HG03280 (cell line): ENCODE measurements around the gene CFAP45.

Experiments
- ATAC-seq: cut with Tn5 transposase; IDR thresholded peaks from one replicate; pipeline ENCODE4 v1.9.1; 2021; ENCODE audit warnings: mild to moderate bottlenecking, moderate library complexity; ENCODE audit not compliant: unreplicated experiment

CFAP45 gene

DNA sequence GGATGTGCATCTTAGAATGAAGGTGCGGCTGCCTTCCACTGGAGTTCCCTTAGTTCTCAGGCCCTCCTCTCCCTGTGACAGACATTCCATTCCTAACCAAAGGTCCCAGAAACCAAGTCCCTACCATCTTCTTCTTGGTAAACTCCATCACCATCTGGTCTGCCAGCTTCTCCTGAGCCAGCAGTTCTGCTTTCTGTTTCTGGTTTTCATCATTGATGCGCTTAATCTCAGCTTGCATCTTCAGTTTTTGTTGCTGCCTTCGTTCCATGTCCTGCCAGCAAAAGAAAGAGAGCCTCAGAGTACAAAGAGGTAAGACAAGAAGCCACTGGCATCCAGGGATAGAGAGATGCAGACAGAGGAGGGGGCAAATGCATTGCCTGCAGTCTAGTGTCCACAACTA lies 19.5 kb downstream of the CFAP45 start:
- no peak for ATAC-seq

DNA sequence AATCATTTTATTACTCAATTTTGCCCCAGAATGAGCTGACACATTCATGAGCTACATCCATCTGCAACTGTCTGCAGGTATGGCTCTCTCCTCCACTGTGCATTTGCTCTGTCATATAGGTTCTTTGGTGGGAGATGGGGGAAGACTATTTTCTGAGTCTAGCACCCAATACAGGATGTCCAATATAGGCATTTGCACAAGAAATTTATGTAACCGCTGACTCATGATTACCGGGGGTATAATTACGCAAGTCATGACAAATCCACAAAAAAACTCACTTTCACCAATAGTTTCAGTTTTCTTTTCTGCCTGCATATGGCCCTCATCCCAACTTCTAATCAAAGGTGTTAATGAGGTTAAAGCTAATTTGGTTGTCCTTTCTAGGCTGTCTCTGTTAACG lies 20.0 kb downstream of the CFAP45 start:
- no peak for ATAC-seq

DNA sequence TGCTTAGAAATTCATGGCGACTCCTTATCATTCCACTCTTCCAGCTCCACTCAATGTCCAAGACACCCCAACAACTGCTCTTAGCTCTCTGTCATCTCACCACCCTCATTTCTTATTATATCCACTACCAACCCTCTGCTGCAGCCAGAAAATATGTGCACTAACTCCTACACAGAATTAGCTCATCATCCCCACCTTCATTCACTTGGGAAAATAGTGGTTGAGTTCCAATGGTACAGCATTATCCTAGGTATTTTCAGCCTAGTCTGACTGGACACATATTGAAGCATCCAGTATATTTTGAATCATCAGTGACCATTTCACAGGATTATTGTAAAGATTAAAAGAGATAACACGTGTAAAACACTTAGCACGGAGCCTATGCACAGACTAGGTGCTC lies 20.8 kb downstream of the CFAP45 start:
- ATAC-seq = no peak

DNA sequence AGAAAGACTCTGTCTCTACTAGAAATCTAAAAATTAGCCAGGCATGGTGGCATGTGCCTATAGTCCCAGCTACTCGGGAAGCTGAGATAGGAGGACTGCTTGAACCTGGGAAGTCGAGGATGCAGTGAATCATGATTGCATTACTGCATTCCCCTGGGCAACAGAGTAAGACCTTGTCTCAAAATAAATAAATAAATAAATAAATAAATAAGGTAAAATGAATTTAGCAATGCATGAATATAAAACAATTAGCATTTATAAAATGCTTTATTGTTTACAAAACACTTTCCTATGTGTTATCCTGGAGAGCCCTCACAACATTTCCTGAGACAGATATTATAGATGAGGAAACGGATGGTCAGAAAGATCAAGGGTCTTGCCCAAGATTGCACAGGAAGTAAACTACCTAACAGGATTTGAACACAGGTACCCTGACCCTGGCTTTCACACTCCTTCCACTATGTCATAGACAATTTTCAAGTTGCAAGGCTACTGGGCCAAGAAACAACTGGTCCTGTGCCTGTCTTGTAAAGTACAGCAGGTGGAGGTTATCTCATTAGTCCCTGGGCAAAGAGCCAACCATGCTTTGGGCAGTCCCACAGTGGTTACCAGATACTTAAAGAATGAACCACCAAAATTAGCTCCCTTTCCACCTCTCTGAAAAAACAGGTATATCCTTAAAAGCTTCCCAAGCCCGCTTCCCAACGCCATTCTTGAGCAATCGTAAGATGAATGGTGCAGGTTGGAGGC lies 22.1 kb downstream of the CFAP45 start:
- no peak for ATAC-seq

DNA sequence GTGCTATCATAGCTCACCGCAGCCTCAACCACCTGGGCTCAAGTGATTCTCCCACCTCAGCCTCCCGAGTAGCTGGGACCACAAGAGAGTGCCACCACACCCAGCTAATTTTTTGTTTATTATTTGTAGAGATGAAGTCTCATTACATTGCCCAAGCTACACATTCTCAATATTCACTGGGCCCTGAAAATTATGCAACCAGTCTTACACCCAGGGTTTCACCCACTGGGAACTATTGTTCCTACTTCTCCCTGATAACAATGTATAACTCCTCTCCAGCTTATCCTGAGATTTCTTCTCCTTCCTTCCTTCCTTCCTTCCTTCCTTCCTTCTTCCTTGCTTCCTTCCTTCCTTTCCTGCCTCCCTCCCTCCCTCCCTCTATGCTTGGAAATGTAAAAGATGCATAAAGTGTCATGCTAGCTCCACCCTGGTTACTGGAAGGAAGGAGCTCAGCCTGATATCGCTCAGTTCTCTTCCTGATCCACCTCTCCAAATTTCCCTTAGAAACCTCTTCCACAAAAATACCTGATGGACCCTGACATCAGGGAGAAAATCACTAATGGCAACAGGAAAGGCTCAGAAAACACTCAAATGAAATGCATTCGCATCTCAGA lies 26.3 kb downstream of the CFAP45 start:
- ATAC-seq = no peak

DNA sequence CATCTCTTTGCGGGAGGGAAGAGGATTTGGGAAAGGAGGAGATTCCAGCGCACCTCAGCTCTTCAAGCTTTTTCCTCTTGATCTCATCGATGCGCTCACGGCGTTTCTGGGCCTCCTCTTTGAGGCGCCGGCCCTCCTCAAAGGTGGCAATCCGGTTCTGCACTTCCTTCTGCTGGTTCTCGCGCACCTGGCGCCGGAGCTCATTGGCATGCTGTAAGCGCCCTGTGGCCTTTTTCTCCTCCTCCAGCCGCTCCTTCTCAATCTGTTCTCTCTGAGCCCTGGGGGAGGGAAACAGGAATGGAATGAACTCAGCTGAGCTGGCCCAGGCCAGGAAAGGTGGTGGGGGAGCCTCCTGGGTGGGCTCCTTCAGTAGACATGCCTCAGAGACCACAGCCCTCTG lies 27.1 kb downstream of the CFAP45 start:
- ATAC-seq = no peak

DNA sequence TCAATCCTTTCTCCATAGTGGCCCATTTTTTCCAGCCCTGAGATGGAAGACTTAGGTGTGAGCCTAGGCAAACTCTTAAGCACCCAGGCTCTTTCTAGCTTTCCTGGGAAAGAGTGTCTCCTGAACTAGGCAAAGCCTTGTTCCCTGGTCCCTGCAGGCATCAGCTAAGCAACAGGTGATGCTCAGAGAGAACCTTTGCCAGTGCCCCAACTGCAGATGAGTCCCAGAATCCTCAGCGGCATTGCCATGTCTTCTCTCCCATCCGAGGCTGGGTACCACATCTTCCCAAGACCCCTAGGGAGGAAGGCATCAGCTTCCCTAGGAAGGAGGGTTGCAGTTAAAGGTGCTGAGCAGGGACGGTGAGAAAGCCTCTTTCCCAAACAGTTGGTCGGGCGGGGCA lies 29.3 kb downstream of the CFAP45 start:
- ATAC-seq = no peak

DNA sequence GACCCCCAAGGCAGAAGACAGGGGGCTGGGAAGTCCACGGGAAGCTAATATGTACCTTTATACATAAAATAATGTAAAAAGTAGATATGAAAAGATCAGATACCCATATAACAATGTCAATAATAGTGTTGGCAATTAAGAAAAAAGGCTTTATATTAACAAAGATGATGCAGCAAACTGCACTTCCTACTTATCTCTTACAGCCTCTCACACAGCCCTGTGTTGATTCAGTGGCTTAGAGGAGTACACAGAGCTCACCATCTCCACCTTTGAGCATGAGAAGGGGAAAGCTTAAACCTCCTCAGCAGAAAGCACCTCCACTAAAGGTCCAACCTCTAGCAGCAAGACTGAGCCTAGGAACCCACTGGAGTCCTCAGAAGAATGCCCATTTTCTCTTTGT lies 30.4 kb downstream of the CFAP45 start:
- no peak for ATAC-seq

DNA sequence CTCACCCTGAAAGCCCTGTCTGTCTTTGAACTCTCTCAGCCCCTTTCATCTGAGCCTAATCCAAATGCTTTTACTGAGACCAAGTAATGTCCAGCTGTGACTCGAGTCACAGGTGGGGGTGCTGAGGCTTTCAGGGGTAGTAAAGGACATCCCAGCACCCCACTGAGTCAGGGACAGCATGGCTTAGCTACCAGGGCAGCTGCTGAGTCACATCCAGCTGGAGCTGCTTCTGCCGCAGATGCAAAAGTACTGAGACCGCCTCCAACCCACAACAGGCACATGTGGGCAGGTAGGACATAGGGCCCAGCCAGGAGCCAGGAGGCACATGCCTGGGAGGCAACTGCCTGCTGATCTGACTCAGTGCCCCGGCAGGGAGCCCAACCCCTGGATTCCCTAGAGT lies 30.8 kb downstream of the CFAP45 start:
- ATAC-seq = no peak

DNA sequence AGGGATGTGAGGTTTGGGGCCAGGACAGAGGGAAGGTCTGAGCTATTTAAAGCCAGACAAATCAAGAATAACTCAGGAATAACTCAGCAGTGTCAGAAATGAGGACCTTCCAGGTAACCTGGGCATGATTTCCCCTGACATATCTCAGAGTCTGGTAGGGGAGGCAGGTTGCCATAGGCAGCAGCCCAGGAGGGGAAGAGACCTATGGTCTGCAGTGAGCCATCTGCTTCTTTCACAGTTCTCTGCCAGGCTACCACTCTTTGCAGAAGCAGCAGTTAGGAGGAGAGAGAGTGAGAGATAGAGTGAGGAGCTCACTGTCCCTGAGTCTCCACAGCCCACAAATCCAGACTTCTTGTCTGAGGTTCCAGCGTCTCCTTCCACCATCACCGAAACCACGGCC lies 31.2 kb downstream of the CFAP45 start:
- ATAC-seq = no peak

DNA sequence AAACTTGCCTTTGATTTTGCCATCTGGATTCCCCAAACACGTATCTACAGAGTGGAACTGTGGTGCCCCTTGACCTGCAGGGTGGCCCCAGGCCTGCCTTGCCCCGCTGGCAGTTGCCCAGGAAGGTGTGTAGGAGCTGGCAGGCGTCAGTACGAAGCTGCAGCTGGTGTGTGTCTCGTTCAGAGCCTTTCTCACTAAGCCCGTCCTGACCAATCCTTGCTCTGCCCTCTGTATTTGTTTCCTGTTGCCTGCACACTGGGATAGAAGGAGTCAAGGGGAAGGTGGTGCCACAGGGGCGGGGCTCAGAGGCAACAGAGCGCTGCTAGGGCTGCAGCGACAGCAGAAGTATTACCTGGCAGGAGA lies 32.3 kb downstream of the CFAP45 start:
- ATAC-seq = no peak

DNA sequence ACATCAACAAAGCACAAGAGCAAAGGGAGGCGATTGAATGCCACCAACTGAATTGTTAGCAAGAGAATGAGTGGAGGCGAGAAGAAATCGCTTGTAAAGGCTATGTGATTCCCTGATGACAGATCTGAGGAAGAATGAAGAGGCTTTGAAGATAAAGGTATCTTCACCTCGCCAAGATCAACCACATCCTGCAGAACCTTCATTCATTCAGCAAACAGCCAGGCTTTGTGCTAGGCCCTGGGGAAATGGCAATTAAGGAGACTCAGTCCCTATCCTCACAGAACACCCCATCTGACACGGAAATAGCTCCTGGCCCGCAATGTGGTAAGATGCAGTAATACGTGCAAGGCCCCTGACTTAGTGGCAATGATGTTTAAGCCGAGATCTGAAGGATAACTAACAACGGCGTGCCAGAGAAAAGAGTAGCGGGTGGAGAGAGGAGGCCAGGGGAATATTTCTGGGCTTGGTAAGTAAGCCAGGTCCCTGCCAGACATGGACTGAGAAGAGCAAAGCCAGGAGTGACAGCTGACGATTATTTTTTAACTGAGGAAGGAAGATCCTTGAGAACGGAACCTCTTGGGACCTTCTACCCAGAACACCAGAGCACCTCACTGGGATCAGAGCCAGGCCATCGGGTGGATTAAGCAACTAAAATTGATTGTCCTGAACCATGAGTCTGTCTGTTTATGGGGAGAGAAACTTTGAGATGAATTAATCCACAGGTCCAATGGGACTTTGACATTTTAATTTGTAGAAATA lies 32.9 kb downstream of the CFAP45 start:
- ATAC-seq = no peak

DNA sequence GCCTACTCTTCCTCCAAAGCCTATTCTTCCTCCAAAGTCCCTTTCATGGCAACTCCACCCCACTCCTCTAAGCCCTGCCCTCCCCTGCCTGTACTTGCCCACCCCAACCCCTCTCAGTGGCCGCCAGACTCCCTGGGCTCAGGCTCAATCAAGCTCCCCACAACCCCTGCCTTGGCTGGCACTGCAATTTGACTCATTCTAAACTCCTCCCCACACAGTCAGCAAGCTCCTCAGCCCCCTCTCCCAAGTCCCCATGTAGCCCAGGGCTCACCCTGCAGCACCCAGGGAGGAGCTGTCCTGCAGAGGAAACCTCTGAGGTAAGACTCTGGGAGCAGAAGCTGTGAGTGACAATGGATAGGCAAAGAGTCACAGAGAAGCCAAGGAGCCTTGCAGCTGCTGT lies 33.9 kb downstream of the CFAP45 start:
- ATAC-seq = no peak

DNA sequence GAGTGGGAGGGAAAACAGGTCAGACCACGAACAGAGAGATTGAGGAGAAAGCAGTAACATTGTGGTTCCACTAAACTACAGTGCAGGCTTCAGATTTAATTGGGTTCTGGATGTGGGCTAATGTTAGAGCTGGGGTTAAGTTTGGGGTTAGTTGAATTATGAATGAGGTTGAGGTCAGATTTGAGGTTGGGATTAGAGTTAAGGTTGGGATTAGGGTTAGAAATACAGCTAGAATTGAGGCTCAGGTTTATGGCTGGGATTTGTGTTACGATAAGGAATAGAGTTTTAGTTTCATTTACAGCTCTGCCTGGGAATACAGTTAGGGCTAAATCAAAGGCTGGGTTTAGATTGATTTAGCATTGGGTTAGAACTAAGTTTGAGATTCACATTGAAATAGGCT lies 35.7 kb downstream of the CFAP45 start:
- ATAC-seq = no peak

DNA sequence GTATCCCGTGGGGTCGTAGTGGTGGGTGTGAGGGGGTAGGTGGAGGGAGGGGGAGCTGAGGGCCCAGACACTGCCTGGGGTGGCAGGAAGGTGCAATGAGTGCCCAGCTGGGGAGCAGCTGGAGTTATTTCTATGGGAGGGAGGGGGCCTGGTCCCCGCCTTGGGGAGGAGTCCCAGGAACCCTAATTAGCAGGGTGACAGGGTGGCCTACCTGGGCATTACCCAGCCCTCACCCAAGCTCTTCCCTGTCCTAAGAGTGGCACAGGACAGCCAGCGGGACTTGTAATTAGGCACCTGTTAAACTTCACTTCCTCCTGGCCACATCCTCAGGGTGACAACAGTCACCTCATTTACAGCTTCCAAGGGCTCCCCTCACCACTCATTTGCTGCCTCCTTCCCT lies 37.4 kb downstream of the CFAP45 start, which contains the start of gene VSIG8:
TSS of gene VSIG8 (minus strand) at position 101 of the 400 bp plus-strand sequence. CDS start 136 bp downstream, outside the sequence.
- ATAC-seq = no peak

DNA sequence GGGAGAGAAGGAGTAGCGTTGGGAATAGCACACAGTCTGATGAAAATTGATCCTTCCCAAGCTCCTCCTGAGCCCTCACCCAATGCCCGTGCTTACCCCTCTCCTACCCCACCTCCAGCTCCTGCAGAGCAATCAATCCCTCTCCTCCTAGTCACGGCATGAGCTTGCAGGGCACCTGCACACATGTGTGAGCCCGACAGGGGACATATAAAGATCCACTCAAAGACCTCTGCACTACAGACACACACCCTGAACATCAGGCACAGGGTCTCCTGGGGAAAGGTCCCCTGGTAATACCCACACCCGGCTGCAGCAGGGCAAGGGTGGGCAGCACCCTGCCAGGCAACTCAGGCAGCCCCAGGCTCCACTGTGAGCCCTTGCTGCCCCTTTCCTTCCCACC lies 37.9 kb downstream of the CFAP45 start:
- ATAC-seq = no peak

DNA sequence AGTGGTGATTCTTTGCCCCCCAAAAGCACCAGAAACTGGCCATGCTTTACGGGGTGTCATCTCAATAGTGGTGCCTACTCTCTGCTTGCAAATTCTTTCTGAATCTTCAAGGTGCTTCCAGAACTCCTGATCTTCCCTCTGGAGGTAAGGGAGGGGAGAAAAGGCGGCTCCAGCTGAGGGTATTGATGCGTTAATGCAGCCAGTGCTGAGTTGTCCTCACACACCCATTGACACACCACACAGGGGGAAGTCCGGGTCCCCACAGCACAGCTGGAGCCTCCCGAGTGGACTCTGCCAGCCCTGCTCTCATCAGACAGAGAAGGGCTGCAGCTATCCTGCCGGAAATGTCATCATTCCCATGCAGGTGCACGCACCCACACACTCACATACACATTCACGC lies 38.7 kb downstream of the CFAP45 start:
- no peak for ATAC-seq

DNA sequence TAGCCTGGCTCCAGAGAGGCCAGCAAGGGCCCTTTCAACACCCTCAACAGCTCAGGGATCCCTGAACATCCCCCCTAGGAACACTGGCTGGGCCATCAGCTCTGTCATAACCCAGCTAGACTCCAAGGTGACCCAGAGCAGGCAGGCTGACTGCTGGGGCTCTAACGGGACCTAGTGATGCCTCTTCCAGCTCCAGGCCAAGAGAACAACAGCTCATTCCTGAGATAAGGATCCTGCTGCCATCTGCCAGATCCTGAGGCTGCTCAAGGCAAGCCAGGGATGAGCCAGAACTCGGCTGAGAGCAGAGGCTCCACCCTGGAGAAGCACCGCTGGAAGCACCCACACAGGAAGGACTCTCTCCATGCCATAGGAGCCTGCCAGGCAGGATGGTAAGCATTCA lies 39.5 kb downstream of the CFAP45 start:
- ATAC-seq = no peak

DNA sequence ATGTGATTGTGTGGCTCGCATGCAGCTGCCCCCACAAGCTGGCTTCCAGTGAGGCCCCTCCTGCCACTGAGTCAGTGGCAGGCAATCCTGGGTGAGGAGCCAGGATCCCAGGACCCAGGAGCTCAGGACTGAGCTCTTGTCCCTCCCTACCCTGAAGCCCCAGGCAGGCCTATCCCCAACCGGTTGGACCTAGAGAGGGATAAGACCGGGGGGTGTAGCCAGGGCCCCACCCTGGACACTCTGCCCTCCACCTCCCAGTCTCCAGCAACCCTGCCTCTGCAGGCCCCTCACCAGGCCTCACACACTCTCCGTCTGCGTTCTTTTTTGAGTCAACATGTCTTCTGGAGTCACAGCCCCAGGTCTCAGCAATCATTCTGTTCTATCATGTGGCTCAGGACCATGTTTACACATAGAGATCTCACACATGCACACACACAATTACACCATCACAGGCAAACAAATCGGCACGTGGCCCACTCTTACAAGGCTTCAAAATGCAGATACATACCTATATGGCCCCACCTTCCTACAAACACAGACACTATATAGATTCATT lies 40.1 kb downstream of the CFAP45 start:
- ATAC-seq = no peak

DNA sequence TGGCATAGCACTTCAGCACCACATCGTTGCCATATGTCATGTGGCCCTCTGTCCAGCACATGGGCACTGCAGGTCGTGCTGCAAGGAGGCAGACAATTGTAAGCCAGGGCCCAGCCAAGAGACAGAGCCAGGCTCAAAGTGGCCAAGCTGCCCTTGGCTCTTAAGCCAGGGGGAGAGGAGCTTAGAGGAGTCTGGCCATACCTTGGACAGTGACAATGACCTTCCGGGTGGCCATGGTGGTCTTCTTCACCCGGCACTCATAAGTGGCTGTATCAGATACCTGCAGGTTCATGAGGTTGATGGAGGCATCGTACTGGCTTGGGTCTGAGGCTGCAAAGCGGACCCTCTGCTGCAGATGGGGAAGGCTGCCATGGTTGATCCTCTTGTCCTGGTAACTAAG lies 42.1 kb downstream of the CFAP45 start:
- ATAC-seq = no peak

DNA sequence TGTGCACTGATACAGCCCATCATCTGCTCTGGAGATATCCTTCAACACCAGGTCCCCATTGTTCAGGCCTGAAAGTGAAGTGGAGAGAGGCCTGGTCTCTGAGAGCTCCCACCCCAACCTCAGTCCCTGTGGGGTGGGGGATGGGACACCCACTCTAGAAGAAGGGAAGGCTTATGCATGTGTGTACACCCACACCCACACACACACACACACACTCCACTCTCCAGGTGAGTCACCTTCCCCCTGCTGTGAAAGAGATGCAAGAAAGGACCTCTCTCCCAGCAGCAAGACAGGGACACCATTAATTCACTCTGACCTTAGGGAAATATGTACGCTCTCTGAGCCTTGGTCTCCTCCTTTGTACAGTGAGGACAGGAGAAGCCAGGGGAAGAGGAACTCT lies 43.4 kb downstream of the CFAP45 start:
- no peak for ATAC-seq

DNA sequence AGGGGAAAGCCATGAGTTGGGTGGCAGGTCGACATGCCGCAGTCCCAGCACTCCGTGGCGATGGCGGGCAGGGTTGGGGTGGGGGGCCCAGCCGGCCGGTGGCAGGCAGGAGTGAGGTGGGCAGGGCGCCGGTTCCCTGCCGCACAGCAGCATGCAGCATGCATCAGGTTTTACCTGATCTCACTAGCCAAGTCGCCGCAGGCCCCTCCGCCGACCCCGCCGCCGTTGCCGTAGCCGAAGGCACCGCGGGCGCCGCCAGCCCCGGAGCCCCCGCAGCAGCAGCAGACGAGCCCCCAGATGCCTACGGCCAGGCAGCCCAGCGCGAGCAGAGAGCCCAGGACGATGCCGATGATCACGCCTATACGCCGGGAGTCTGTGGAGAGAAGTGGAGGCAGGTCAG lies 44.3 kb downstream of the CFAP45 start:
- no peak for ATAC-seq
